GM23338 (cell line): Measurements from ENCODE around the gene NR4A1. TPM values are rescaled to one million over a fixed set of nuclear protein-coding genes. Genes with fewer than 3 reads are reported as not detected.

Source experiments
- ATAC-seq: fragments of 200-7000 bp; cut with Tn5 transposase; 3 replicates; pipeline ENCODE4 v1.9.1; 2020
- DNase-seq: peaks from one replicate; pipeline ENCODE4 v3.0.0-alpha.2; 2015; ENCODE audit warnings: low spot score
- H2AFZ ChIP-seq: fragments of 200-600 bp; sonication (generic); 2 replicates; pipeline ENCODE4 v1.8.0; 2016; ENCODE audit warnings: antibody characterized with exemption, mild to moderate bottlenecking, moderate library complexity
- H3F3A ChIP-seq: fragments of 200-600 bp; sonication (generic); replicated peaks from 2 replicates; pipeline ENCODE4 v1.8.0; 2017; ENCODE audit warnings: antibody characterized with exemption, mixed run types, low read depth
- H3K27ac ChIP-seq: fragments of 200-600 bp; sonication (generic); 2 replicates; pipeline ENCODE4 v1.6.1; 2016; ENCODE audit warnings: low read depth
- H3K27me3 ChIP-seq: fragments of 200-600 bp; sonication (generic); 2 replicates; pipeline ENCODE4 v1.8.0; 2016; ENCODE audit warnings: mild to moderate bottlenecking, mixed run types, moderate library complexity; ENCODE audit not compliant: insufficient read depth
- H3K36me3 ChIP-seq: fragments of 200-600 bp; sonication (generic); 2 replicates; pipeline ENCODE4 v1.8.0; 2016; ENCODE audit warnings: mild to moderate bottlenecking; ENCODE audit not compliant: insufficient read depth
- H3K4me1 ChIP-seq: fragments of 200-600 bp; sonication (generic); 2 replicates; pipeline ENCODE4 v1.8.0; 2016; ENCODE audit warnings: mild to moderate bottlenecking, moderate library complexity; ENCODE audit not compliant: insufficient read depth
- H3K4me2 ChIP-seq: fragments of 200-600 bp; sonication (generic); 2 replicates; pipeline ENCODE4 v1.7.1; 2017; ENCODE audit warnings: mixed run types
- H3K4me3 ChIP-seq: fragments of 200-600 bp; sonication (generic); 2 replicates; pipeline ENCODE4 v1.6.1; 2016; ENCODE audit warnings: mixed run types
- H3K79me2 ChIP-seq: fragments of 200-600 bp; sonication (generic); replicated peaks from 2 replicates; pipeline ENCODE4 v1.8.0; 2017; ENCODE audit warnings: mild to moderate bottlenecking; ENCODE audit not compliant: insufficient read depth
- H3K9me2 ChIP-seq: fragments of 200-600 bp; sonication (generic); 2 replicates; pipeline ENCODE4 v1.8.0; 2017; ENCODE audit not compliant: insufficient read depth
- H4K20me1 ChIP-seq: fragments of 200-600 bp; sonication (generic); replicated peaks from 2 replicates; pipeline ENCODE4 v1.8.0; 2017; ENCODE audit warnings: mild to moderate bottlenecking; ENCODE audit not compliant: insufficient read depth
- H3K27ac Mint-ChIP-seq: 2 replicates; pipeline ENCODE4 v1.8.0; 2020; ENCODE audit warnings: inconsistent platforms, mild to moderate bottlenecking, moderate library complexity, mixed read lengths
- H3K27me3 Mint-ChIP-seq: 3 replicates; pipeline ENCODE4 v1.8.0; 2022; ENCODE audit warnings: low read depth, mild to moderate bottlenecking, moderate library complexity, mixed read lengths, inconsistent platforms; ENCODE audit not compliant: insufficient read depth, poor library complexity
- H3K36me3 Mint-ChIP-seq: 3 replicates; pipeline ENCODE4 v1.8.0; 2021; ENCODE audit warnings: low read depth, mild to moderate bottlenecking, inconsistent platforms, moderate library complexity, mixed read lengths
- H3K4me1 Mint-ChIP-seq: 3 replicates; pipeline ENCODE4 v1.8.0; 2020; ENCODE audit warnings: mild to moderate bottlenecking, inconsistent platforms, mixed read lengths
- H3K4me3 Mint-ChIP-seq: 3 replicates; pipeline ENCODE4 v1.8.0; 2021; ENCODE audit warnings: moderate library complexity, mild to moderate bottlenecking, inconsistent platforms, mixed read lengths
- H3K9me3 Mint-ChIP-seq: 3 replicates; pipeline ENCODE4 v1.8.0; 2020; ENCODE audit warnings: moderate library complexity, mild to moderate bottlenecking, inconsistent platforms, mixed read lengths
- CREB1 ChIP-seq: fragments of 250-450 bp; sonication (Bioruptor Pico); IDR thresholded peaks from 2 replicates; pipeline ENCODE4 v1.5.0; 2020; ENCODE audit warnings: low read depth, mild to moderate bottlenecking, moderate library complexity
- CTCF ChIP-seq, 2 experiments: fragments of 200-600 bp in 1 of 2; sonication (generic) in 1 of 2; conservative IDR thresholded peaks; 2 replicates each; pipeline versions ENCODE4 v1.5.1 to v1.6.1; 2016 to 2017; ENCODE audit warnings: antibody characterized with exemption in 2 of 2, low read depth in 2 of 2, mild to moderate bottlenecking in 2 of 2, moderate library complexity in 1 of 2
- ETS1 ChIP-seq: IDR thresholded peaks from 2 replicates; pipeline ENCODE4 v1.6.1; 2016; ENCODE audit warnings: antibody characterized with exemption
- JUNB ChIP-seq: IDR thresholded peaks from one replicate; pipeline ENCODE4 v1.6.1; 2016; ENCODE audit warnings: antibody characterized with exemption; ENCODE audit not compliant: unreplicated experiment
- NANOG ChIP-seq: IDR thresholded peaks from 2 replicates; pipeline ENCODE4 v1.6.1; 2016; ENCODE audit warnings: antibody characterized with exemption, borderline replicate concordance
- POLR2AphosphoS5 ChIP-seq: IDR thresholded peaks from 2 replicates; pipeline ENCODE4 v1.6.1; 2016; ENCODE audit warnings: antibody characterized with exemption, low read depth
- STAT1 ChIP-seq: IDR thresholded peaks from one replicate; pipeline ENCODE4 v1.6.1; 2016; ENCODE audit warnings: antibody characterized with exemption; ENCODE audit not compliant: unreplicated experiment
- ZNF114 ChIP-seq: fragments of 250-450 bp; sonication (Bioruptor Pico); IDR thresholded peaks from 2 replicates; pipeline ENCODE4 v1.5.0; 2020; ENCODE audit warnings: mild to moderate bottlenecking, moderate library complexity
- ZNF331 ChIP-seq: fragments of 250-450 bp; sonication (Bioruptor Pico); IDR thresholded peaks from 2 replicates; pipeline ENCODE4 v1.5.0; 2020; ENCODE audit warnings: low read depth, mild to moderate bottlenecking, moderate library complexity
- polyA plus RNA-seq: library from polyadenylated mRNA; unstranded; fragments of >200 nt; fragmentation: Nextera tagmentation; extraction: Ambion mirVana; gene quantifications from 2 replicates; pipeline ENCODE4 v1.2.1, GENCODE V29; 2016
- total RNA-seq: library from RNA; depleted of rRNA; stranded (reverse); fragments of >200 nt; shearing (Covaris generic); gene quantifications from 2 replicates; pipeline ENCODE4 v1.2.3, GENCODE V29; 2014
- TF ChIP-seq, protein P1 (sequence below): fragments of 250-450 bp; sonication (Bioruptor Pico); IDR thresholded peaks from 2 replicates; pipeline ENCODE4 v1.5.0; 2020; ENCODE audit warnings: mild to moderate bottlenecking, moderate library complexity
- TF ChIP-seq, protein P2 (sequence below): IDR thresholded peaks from one replicate; pipeline ENCODE4 v1.6.1; 2018; ENCODE audit warnings: antibody characterized with exemption; ENCODE audit not compliant: unreplicated experiment

NR4A1 gene
- total and polyA plus RNA-seq, 2 experiments from 2014 or later: 7.5 to 19.1 TPM

GRCh38 chr12:52041035-52041434 lies 10.2 kb upstream of the NR4A1 start (continued):
- TF ChIP-seq, protein P1, sequence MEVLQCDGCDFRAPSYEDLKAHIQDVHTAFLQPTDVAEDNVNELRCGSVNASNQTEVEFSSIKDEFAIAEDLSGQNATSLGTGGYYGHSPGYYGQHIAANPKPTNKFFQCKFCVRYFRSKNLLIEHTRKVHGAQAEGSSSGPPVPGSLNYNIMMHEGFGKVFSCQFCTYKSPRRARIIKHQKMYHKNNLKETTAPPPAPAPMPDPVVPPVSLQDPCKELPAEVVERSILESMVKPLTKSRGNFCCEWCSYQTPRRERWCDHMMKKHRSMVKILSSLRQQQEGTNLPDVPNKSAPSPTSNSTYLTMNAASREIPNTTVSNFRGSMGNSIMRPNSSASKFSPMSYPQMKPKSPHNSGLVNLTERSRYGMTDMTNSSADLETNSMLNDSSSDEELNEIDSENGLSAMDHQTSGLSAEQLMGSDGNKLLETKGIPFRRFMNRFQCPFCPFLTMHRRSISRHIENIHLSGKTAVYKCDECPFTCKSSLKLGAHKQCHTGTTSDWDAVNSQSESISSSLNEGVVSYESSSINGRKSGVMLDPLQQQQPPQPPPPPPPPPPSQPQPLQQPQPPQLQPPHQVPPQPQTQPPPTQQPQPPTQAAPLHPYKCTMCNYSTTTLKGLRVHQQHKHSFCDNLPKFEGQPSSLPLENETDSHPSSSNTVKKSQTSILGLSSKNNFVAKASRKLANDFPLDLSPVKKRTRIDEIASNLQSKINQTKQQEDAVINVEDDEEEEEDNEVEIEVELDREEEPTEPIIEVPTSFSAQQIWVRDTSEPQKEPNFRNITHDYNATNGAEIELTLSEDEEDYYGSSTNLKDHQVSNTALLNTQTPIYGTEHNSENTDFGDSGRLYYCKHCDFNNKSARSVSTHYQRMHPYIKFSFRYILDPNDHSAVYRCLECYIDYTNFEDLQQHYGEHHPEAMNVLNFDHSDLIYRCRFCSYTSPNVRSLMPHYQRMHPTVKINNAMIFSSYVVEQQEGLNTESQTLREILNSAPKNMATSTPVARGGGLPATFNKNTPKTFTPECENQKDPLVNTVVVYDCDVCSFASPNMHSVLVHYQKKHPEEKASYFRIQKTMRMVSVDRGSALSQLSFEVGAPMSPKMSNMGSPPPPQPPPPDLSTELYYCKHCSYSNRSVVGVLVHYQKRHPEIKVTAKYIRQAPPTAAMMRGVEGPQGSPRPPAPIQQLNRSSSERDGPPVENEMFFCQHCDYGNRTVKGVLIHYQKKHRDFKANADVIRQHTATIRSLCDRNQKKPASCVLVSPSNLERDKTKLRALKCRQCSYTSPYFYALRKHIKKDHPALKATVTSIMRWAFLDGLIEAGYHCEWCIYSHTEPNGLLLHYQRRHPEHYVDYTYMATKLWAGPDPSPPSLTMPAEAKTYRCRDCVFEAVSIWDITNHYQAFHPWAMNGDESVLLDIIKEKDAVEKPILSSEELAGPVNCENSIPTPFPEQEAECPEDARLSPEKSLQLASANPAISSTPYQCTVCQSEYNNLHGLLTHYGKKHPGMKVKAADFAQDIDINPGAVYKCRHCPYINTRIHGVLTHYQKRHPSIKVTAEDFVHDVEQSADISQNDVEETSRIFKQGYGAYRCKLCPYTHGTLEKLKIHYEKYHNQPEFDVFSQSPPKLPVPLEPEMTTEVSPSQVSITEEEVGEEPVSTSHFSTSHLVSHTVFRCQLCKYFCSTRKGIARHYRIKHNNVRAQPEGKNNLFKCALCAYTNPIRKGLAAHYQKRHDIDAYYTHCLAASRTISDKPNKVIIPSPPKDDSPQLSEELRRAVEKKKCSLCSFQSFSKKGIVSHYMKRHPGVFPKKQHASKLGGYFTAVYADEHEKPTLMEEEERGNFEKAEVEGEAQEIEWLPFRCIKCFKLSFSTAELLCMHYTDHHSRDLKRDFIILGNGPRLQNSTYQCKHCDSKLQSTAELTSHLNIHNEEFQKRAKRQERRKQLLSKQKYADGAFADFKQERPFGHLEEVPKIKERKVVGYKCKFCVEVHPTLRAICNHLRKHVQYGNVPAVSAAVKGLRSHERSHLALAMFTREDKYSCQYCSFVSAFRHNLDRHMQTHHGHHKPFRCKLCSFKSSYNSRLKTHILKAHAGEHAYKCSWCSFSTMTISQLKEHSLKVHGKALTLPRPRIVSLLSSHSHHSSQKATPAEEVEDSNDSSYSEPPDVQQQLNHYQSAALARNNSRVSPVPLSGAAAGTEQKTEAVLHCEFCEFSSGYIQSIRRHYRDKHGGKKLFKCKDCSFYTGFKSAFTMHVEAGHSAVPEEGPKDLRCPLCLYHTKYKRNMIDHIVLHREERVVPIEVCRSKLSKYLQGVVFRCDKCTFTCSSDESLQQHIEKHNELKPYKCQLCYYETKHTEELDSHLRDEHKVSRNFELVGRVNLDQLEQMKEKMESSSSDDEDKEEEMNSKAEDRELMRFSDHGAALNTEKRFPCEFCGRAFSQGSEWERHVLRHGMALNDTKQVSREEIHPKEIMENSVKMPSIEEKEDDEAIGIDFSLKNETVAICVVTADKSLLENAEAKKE (CRISPR knock-in tag): no peak
- TF ChIP-seq ZNF114 (no peak), POLR2AphosphoS5 (no peak), ZNF331 (CRISPR knock-in tag) (no peak), CTCF (conservative IDR thresholded peaks at IDR 0.05; ENCODE audit: low read depth in 2 of 2) (no peak), JUNB (no peak), ETS1 (no peak)

DNA sequence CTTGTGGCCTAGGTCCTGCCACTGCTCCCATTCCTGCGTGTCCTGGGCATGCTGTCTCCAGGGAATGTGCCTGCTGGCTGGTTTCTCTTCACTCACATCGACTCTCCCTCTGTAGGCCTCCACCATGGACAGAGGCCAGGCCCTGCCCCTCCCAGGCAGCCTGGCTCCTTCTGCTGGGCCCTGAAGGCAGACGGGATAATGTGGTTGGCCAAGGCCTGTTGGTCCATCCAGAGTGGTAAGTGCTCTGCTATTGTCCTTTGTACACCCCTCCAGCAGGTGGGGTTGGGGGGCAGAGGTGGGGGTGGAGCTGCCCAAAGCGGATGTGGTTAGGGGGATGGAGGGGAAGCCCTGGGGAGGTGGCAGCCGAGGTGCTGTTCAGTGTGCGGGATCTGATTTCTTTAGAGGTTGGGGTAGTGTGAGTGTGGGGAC lies 9.5 kb upstream of the NR4A1 start:
- Mint-ChIP-seq H3K9me3 (no peaks in the 10 kb centered on the region), H3K4me3 (no peak overlapping the region), H3K27me3 (peaks cover 12% of the 10 kb centered on the region), H3K27ac (no peak overlapping the region; the same call in 1 of the 2 replicates), H3K4me1 (peaks cover 17% of the 10 kb centered on the region), H3K36me3 (peaks cover 8% of the 10 kb centered on the region; the same call in 2 of the 3 replicates)
- peaks cover 17% of the 10 kb centered on the region for H3K27me3 ChIP-seq
- H3K79me2 ChIP-seq: peaks cover 15% of the 10 kb centered on the region
- peaks cover 7% of the 10 kb centered on the region; the same call in 1 of the 2 replicates for H3K4me1 ChIP-seq
- no peaks in the 10 kb centered on the region for H3K9me2 ChIP-seq
- no peaks in the 10 kb centered on the region for H3K36me3 ChIP-seq
- peaks cover 12% of the 10 kb centered on the region for H4K20me1 ChIP-seq
- ATAC-seq (peak; percentile 68), DNase-seq (peak; percentile 56)
- peaks cover 7% of the 10 kb centered on the region for H3F3A ChIP-seq
- H3K27ac ChIP-seq: no peak overlapping the region
- no peak overlapping the region for H3K4me2 ChIP-seq
- H3K4me3 ChIP-seq: no peak overlapping the region
- no peak overlapping the region for H2AFZ ChIP-seq
- no peak for TF ChIP-seq ZNF331 (CRISPR knock-in tag)
- no peak for TF ChIP-seq NANOG
- no peak for TF ChIP-seq ZNF114
- TF ChIP-seq STAT1: no peak
- no peak for TF ChIP-seq POLR2AphosphoS5
- TF ChIP-seq CREB1 (CRISPR knock-in tag): no peak
- TF ChIP-seq, protein P2, sequence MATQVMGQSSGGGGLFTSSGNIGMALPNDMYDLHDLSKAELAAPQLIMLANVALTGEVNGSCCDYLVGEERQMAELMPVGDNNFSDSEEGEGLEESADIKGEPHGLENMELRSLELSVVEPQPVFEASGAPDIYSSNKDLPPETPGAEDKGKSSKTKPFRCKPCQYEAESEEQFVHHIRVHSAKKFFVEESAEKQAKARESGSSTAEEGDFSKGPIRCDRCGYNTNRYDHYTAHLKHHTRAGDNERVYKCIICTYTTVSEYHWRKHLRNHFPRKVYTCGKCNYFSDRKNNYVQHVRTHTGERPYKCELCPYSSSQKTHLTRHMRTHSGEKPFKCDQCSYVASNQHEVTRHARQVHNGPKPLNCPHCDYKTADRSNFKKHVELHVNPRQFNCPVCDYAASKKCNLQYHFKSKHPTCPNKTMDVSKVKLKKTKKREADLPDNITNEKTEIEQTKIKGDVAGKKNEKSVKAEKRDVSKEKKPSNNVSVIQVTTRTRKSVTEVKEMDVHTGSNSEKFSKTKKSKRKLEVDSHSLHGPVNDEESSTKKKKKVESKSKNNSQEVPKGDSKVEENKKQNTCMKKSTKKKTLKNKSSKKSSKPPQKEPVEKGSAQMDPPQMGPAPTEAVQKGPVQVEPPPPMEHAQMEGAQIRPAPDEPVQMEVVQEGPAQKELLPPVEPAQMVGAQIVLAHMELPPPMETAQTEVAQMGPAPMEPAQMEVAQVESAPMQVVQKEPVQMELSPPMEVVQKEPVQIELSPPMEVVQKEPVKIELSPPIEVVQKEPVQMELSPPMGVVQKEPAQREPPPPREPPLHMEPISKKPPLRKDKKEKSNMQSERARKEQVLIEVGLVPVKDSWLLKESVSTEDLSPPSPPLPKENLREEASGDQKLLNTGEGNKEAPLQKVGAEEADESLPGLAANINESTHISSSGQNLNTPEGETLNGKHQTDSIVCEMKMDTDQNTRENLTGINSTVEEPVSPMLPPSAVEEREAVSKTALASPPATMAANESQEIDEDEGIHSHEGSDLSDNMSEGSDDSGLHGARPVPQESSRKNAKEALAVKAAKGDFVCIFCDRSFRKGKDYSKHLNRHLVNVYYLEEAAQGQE: peak; percentile 85
